GM12892 (cell line): Measurements from ENCODE around the gene FKBP2.

Experiments
- POLR2A ChIP-seq: IDR thresholded peaks from 2 replicates; pipeline ENCODE4 v1.6.1; 2011; ENCODE audit warnings: low read depth, low read length, control low read depth
- POLR2AphosphoS5 ChIP-seq: IDR thresholded peaks from 2 replicates; pipeline ENCODE4 v1.6.1; 2011; ENCODE audit warnings: low read depth, low read length, control low read depth
- TAF1 ChIP-seq: IDR thresholded peaks from 2 replicates; pipeline ENCODE4 v1.6.1; 2011; ENCODE audit warnings: low read depth, mild to moderate bottlenecking, control low read depth, low read length, borderline replicate concordance

GRCh38 chr11:64232182-64232966 lies 8.5 kb upstream of the FKBP2 start:
- TF ChIP-seq POLR2A (no peak), POLR2AphosphoS5 (no peak), TAF1 (no peak)
